ENCODE measurements around the gene RRP12. TPM values are rescaled to one million over a fixed set of nuclear protein-coding genes. Genes with fewer than 3 reads are reported as not detected.
A peak's percentile ranks its signal among the peaks of the same experiment; 100 is the strongest.

RRP12 gene
- total RNA-seq, 1 donor from 2014 or later = 6.1 TPM

GRCh38 chr10:97333351-97333600 lies 67.9 kb downstream of the RRP12 start:
- H3K4me1 ChIP-seq = peaks cover 41% of the 10 kb centered on the region
- H3K27me3 ChIP-seq = no peaks in the 10 kb centered on the region
- Mint-ChIP-seq H3K4me1 (peaks cover 44% of the 10 kb centered on the region), H3K27ac (peak overlapping the region; percentile 4), H3K9me3 (no peaks in the 10 kb centered on the region), H3K4me3 (peak overlapping the region; percentile 90), H3K36me3 (peaks cover 3% of the 10 kb centered on the region), H3K27me3 (ENCODE audit: insufficient read depth, low read depth) (peaks cover 21% of the 10 kb centered on the region)
- peaks cover 57% of the 10 kb centered on the region for H3K79me2 ChIP-seq (ENCODE audit: low read depth)
- no peaks in the 10 kb centered on the region for H3K36me3 ChIP-seq
- peak; percentile 62 for DNase-seq (ENCODE audit: low spot score)
- peaks cover 59% of the 10 kb centered on the region for H3F3A ChIP-seq (ENCODE audit: low read depth)
- peak overlapping the region; percentile 38 for H2AFZ ChIP-seq (replicated peaks)
- H4K20me1 ChIP-seq (ENCODE audit: low read depth) = peaks cover 52% of the 10 kb centered on the region
- peak overlapping the region; percentile 34 for H3K9ac ChIP-seq
- H3K4me2 ChIP-seq = peak overlapping the region; percentile 98
- no peaks in the 10 kb centered on the region for H3K9me3 ChIP-seq (ENCODE audit: low read depth)
- H3K27ac ChIP-seq = no peak overlapping the region
- H3K4me3 ChIP-seq = peak overlapping the region; percentile 70
- TF ChIP-seq EZH2phosphoT487 (IDR thresholded peaks at IDR 0.05) (no peak), CTCF (IDR thresholded peaks at IDR 0.05) (peak; percentile 37)

- Histone ChIP-seq H3K9me3 (ENCODE audit: low read depth) (no peaks in the 10 kb centered on the region), H3F3A (ENCODE audit: low read depth) (peaks cover 59% of the 10 kb centered on the region), H4K20me1 (ENCODE audit: low read depth) (peaks cover 50% of the 10 kb centered on the region), H3K4me3 (peak overlapping the region; percentile 70), H3K27me3 (no peaks in the 10 kb centered on the region), H3K27ac (no peak overlapping the region), H3K4me1 (peaks cover 36% of the 10 kb centered on the region), H2AFZ (replicated peaks) (no peak overlapping the region), H3K4me2 (peak overlapping the region; percentile 98), H3K79me2 (ENCODE audit: low read depth) (peaks cover 57% of the 10 kb centered on the region), H3K36me3 (no peaks in the 10 kb centered on the region), H3K9ac (no peak overlapping the region)
- no peaks in the 10 kb centered on the region for H3K9me3 Mint-ChIP-seq
- TF ChIP-seq EZH2 (IDR thresholded peaks at IDR 0.05) (no peak), CTCF (IDR thresholded peaks at IDR 0.05) (no peak), EZH2phosphoT487 (IDR thresholded peaks at IDR 0.05) (no peak)
- H3K36me3 Mint-ChIP-seq = peaks cover 4% of the 10 kb centered on the region
- H3K27ac Mint-ChIP-seq = peak overlapping the region; percentile 4
- H3K4me1 Mint-ChIP-seq = peaks cover 40% of the 10 kb centered on the region
- peak; percentile 62 for DNase-seq (ENCODE audit: low spot score)
- peaks cover 21% of the 10 kb centered on the region for H3K27me3 Mint-ChIP-seq (ENCODE audit: insufficient read depth, low read depth)
- H3K4me3 Mint-ChIP-seq = peak overlapping the region; percentile 90
Observed at GRCh38 chr10:97332591-97333350, 68.4 kb downstream of the RRP12 start.

- H3K4me1 Mint-ChIP-seq = peaks cover 25% of the 10 kb centered on the region
- Histone ChIP-seq H3K9me3 (ENCODE audit: low read depth) (no peaks in the 10 kb centered on the region), H3K4me3 (peak overlapping the region; percentile 70), H3K9ac (no peak overlapping the region), H2AFZ (replicated peaks) (no peak overlapping the region), H3K4me2 (peak overlapping the region; percentile 98), H3F3A (ENCODE audit: low read depth) (peaks cover 43% of the 10 kb centered on the region), H3K27me3 (no peaks in the 10 kb centered on the region), H4K20me1 (ENCODE audit: low read depth) (peaks cover 50% of the 10 kb centered on the region), H3K4me1 (peaks cover 24% of the 10 kb centered on the region), H3K27ac (no peak overlapping the region), H3K79me2 (ENCODE audit: low read depth) (peaks cover 57% of the 10 kb centered on the region), H3K36me3 (no peaks in the 10 kb centered on the region)
- peaks cover 19% of the 10 kb centered on the region for H3K27me3 Mint-ChIP-seq (ENCODE audit: insufficient read depth, low read depth)
- H3K4me3 Mint-ChIP-seq = peak overlapping the region; percentile 57
- no peak for DNase-seq (ENCODE audit: low spot score)
- H3K9me3 Mint-ChIP-seq = no peaks in the 10 kb centered on the region
- no peak overlapping the region for H3K27ac Mint-ChIP-seq
- TF ChIP-seq EZH2phosphoT487 (IDR thresholded peaks at IDR 0.05) (no peak), CTCF (IDR thresholded peaks at IDR 0.05) (no peak), EZH2 (IDR thresholded peaks at IDR 0.05) (no peak)
- H3K36me3 Mint-ChIP-seq = peaks cover 4% of the 10 kb centered on the region
Observed at GRCh38 chr10:97331153-97331703, 69.9 kb downstream of the RRP12 start.

All from neural progenitor cell (in vitro differentiated cells).